OCI-LY7 (cell line): Measurements from ENCODE around the gene UGT1A4. TPM values are rescaled to one million over a fixed set of nuclear protein-coding genes. Genes with fewer than 3 reads are reported as not detected.

Experiments
- BruUV-seq: library from RNA; stranded (reverse); fragments of 400-500 nt; replicated peaks from 2 replicates; lab custom pipeline; 2021; lab: Mats Ljungman, UMichigan
- CTCF ChIA-PET: fragments of 300-600 bp; sonication (Branson Sonifier 250); formaldehyde crosslinking; loops from one replicate; lab custom pipeline; 2022; ENCODE audit warnings: antibody characterized with exemption; ENCODE audit not compliant: unreplicated experiment; lab: Charles Lee
- POLR2A ChIA-PET: fragments of 300-600 bp; sonication (Branson Sonifier 250); formaldehyde crosslinking; loops from one replicate; lab custom pipeline; 2022; ENCODE audit warnings: antibody characterized with exemption; lab: Charles Lee
- DNase-seq: peaks from one replicate; pipeline ENCODE4 v3.0.0-alpha.2; 2015; ENCODE audit warnings: low spot score
- H2AFZ ChIP-seq: fragments of 200-600 bp; sonication (generic), shearing (Covaris generic); 2 replicates; pipeline ENCODE4 v1.6.1; 2014; ENCODE audit warnings: mild to moderate bottlenecking, antibody characterized with exemption, low read length, moderate library complexity
- H3K27ac ChIP-seq: fragments of 200-600 bp; sonication (generic); 2 replicates; pipeline ENCODE4 v1.5.1; 2014; ENCODE audit warnings: mixed run types, low read depth, mild to moderate bottlenecking, moderate library complexity, low read length, inconsistent platforms; ENCODE audit not compliant: poor library complexity, severe bottlenecking
- H3K36me3 ChIP-seq: fragments of 200-600 bp; sonication (generic); 2 replicates; pipeline ENCODE4 v1.6.1; 2014; ENCODE audit warnings: mild to moderate bottlenecking, antibody characterized with exemption, low read length, moderate library complexity, mixed read lengths; ENCODE audit not compliant: insufficient read depth
- H3K4me1 ChIP-seq: fragments of 200-600 bp; sonication (generic); 2 replicates; pipeline ENCODE4 v1.5.1; 2014; ENCODE audit warnings: mild to moderate bottlenecking, low read length; ENCODE audit not compliant: insufficient read depth, poor library complexity, severe bottlenecking
- H3K4me2 ChIP-seq: fragments of 200-600 bp; sonication (generic); 2 replicates; pipeline ENCODE4 v1.6.1; 2014; ENCODE audit warnings: mild to moderate bottlenecking, low read length
- H3K4me3 ChIP-seq: fragments of 200-600 bp; sonication (generic); 2 replicates; pipeline ENCODE4 v1.5.1; 2014; ENCODE audit warnings: mild to moderate bottlenecking, low read depth, low read length; ENCODE audit not compliant: poor library complexity, severe bottlenecking
- H3K79me2 ChIP-seq: fragments of 200-600 bp; sonication (generic); 2 replicates; pipeline ENCODE4 v1.6.1; 2016; ENCODE audit warnings: low read depth, mild to moderate bottlenecking, low read length, moderate library complexity, mixed read lengths; ENCODE audit not compliant: insufficient read depth
- H3K9me2 ChIP-seq: fragments of 200-600 bp; sonication (generic); 2 replicates; pipeline ENCODE4 v1.6.1; 2016; ENCODE audit warnings: mild to moderate bottlenecking, low read length, mixed read lengths; ENCODE audit not compliant: insufficient read depth
- H3K9me3 ChIP-seq: fragments of 200-600 bp; sonication (generic); 2 replicates; pipeline ENCODE4 v1.6.1; 2014; ENCODE audit warnings: mild to moderate bottlenecking, mixed run types, low read length, mixed read lengths
- H4K20me1 ChIP-seq: fragments of 200-600 bp; sonication (generic); 2 replicates; pipeline ENCODE4 v1.6.1; 2014; ENCODE audit warnings: mild to moderate bottlenecking, antibody characterized with exemption, low read length, moderate library complexity, mixed read lengths; ENCODE audit not compliant: insufficient read depth
- EZH2phosphoT487 ChIP-seq: fragments of 200-600 bp; sonication (generic); IDR thresholded peaks from 2 replicates; pipeline ENCODE4 v1.6.1; 2018; ENCODE audit warnings: low read depth, borderline replicate concordance, mild to moderate bottlenecking, mixed run types, antibody characterized with exemption, low read length, moderate library complexity, mixed read lengths
- intact Hi-C: fragments of 100-400 bp; cut with micrococcal nuclease; formaldehyde crosslinking; loops from one replicate; pipeline ENCODE4 v1.10.0; 2022; ENCODE audit not compliant: unreplicated experiment
- total RNA-seq, 2 experiments: library from RNA; depleted of rRNA in 1 of 2; stranded (reverse); fragments of >200 nt in 1 of 2; shearing (Covaris generic) in 1 of 2; gene quantifications; 2 replicates each; pipeline ENCODE4 v1.2.3, GENCODE V29; 2014 to 2022
- TF ChIP-seq, protein P1 (sequence below): fragments of 200-600 bp; sonication (generic); conservative IDR thresholded peaks from 2 replicates; pipeline ENCODE4 v1.5.1; 2014; ENCODE audit warnings: mild to moderate bottlenecking, antibody characterized with exemption, low read length, moderate library complexity, mixed read lengths

Gene UGT1A4
- total RNA-seq, 2 experiments from 2014 or later, result not detected

GRCh38 chr2:233803292-233803911 lies 84.9 kb downstream of the UGT1A4 start:
- Histone ChIP-seq H4K20me1 (no peaks in the 10 kb centered on the region), H3K9me2 (no peaks in the 10 kb centered on the region), H3K36me3 (no peaks in the 10 kb centered on the region), H3K79me2 (no peaks in the 10 kb centered on the region), H3K4me1 (peaks cover 11% of the 10 kb centered on the region), H3K9me3 (no peaks in the 10 kb centered on the region), H3K4me3 (no peak overlapping the region), H2AFZ (no peak overlapping the region), H3K4me2 (no peak overlapping the region), H3K27ac (no peak overlapping the region)
- no TSS peak for BruUV-seq
- CTCF ChIA-PET, result no interaction called here
- POLR2A ChIA-PET, result no interaction called here
- intact Hi-C loops, result no loop called here
- DNase-seq, result no peak
- TF ChIP-seq, protein P1, sequence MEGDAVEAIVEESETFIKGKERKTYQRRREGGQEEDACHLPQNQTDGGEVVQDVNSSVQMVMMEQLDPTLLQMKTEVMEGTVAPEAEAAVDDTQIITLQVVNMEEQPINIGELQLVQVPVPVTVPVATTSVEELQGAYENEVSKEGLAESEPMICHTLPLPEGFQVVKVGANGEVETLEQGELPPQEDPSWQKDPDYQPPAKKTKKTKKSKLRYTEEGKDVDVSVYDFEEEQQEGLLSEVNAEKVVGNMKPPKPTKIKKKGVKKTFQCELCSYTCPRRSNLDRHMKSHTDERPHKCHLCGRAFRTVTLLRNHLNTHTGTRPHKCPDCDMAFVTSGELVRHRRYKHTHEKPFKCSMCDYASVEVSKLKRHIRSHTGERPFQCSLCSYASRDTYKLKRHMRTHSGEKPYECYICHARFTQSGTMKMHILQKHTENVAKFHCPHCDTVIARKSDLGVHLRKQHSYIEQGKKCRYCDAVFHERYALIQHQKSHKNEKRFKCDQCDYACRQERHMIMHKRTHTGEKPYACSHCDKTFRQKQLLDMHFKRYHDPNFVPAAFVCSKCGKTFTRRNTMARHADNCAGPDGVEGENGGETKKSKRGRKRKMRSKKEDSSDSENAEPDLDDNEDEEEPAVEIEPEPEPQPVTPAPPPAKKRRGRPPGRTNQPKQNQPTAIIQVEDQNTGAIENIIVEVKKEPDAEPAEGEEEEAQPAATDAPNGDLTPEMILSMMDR, result no peak
- no peak for TF ChIP-seq EZH2phosphoT487

GRCh38 chr2:233803994-233804393 lies 85.5 kb downstream of the UGT1A4 start:
- intact Hi-C loops, result no loop called here
- Histone ChIP-seq H3K9me3 (no peaks in the 10 kb centered on the region), H3K27ac (no peak overlapping the region), H3K4me2 (no peak overlapping the region), H4K20me1 (no peaks in the 10 kb centered on the region), H3K36me3 (no peaks in the 10 kb centered on the region), H2AFZ (no peak overlapping the region), H3K4me1 (peaks cover 11% of the 10 kb centered on the region), H3K79me2 (no peaks in the 10 kb centered on the region), H3K9me2 (no peaks in the 10 kb centered on the region), H3K4me3 (no peak overlapping the region)
- TF ChIP-seq, protein P1, result no peak
- TF ChIP-seq EZH2phosphoT487, result no peak
- BruUV-seq, result no TSS peak
- POLR2A ChIA-PET, result no interaction called here
- CTCF ChIA-PET, result no interaction called here
- no peak for DNase-seq

DNA sequence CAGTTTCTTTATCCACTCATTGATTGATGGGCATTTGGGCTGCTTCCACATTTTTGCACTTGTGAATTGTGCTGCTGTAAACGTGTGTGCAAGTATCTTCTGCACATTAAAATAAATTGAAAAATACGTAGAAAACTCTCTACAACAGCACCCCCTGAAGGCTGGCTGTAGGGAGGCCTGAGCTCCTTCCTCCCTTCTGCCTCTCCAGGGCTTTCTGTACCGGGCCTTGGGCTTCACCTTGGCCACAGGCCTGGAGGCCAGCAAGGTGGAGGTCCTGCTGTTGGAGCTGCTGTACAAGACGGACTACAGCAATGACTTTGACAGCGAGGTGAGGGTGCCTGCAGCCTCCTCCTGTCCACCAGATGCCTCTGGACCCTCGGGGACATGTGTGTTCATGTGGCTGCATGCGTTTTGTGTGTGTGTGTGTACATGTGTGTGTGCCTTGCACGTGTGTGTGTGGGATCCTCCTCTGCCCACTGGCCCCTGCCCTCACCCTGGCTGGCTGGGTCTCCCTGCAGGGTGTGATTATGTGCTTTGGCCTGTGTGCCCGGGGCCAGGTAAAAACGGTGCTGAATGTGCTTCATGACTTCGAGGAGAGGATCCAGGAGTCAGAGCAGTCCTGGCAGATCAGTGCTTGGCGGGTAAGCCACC lies 88.8 kb downstream of the UGT1A4 start:
- H3K27ac ChIP-seq, result no peak overlapping the region
- POLR2A ChIA-PET, result interaction anchor here (0.5 kb wide), 1 partner anchor 37 kb away, joined by 3 read pairs; no protein-coding TSS in a partner anchor
- no peaks in the 10 kb centered on the region for H3K9me2 ChIP-seq
- no peaks in the 10 kb centered on the region for H3K9me3 ChIP-seq
- no peak overlapping the region for H3K4me2 ChIP-seq
- intact Hi-C loops, result no loop called here
- no peak for DNase-seq
- H3K79me2 ChIP-seq, result no peaks in the 10 kb centered on the region
- H3K4me3 ChIP-seq, result no peak overlapping the region
- no peaks in the 10 kb centered on the region for H3K36me3 ChIP-seq
- no TSS peak for BruUV-seq
- CTCF ChIA-PET, result no interaction called here
- H3K4me1 ChIP-seq, result no peaks in the 10 kb centered on the region
- H2AFZ ChIP-seq, result no peak overlapping the region
- no peak for TF ChIP-seq EZH2phosphoT487
- TF ChIP-seq, protein P1, result peak; percentile 46
- H4K20me1 ChIP-seq, result no peaks in the 10 kb centered on the region
